Upper lobe of right lung (tissue), 1 donor: Measurements from ENCODE around the gene SMAD1. TPM values are rescaled to one million over a fixed set of nuclear protein-coding genes. Genes with fewer than 3 reads are reported as not detected.

Experiments used
- ATAC-seq: fragments of 200-7000 bp; cut with Tn5 transposase; one replicate; pipeline ENCODE4 v1.9.1; 2020; ENCODE audit warnings: mild to moderate bottlenecking, moderate library complexity
- DNase-seq: peaks from one replicate; pipeline ENCODE4 v3.0.0-alpha.2; 2020
- H3K27ac ChIP-seq: fragments of 200-600 bp; one replicate; pipeline ENCODE4 v1.8.0; 2022
- H3K27me3 ChIP-seq: fragments of 200-600 bp; one replicate; pipeline ENCODE4 v1.8.0; 2022; ENCODE audit warnings: mild to moderate bottlenecking
- H3K36me3 ChIP-seq: fragments of 200-600 bp; one replicate; pipeline ENCODE4 v1.8.0; 2022
- H3K4me1 ChIP-seq: fragments of 200-600 bp; one replicate; pipeline ENCODE4 v1.8.0; 2022
- H3K4me3 ChIP-seq: fragments of 200-600 bp; one replicate; pipeline ENCODE4 v1.8.0; 2022; ENCODE audit warnings: mild to moderate bottlenecking
- H3K9me3 ChIP-seq: fragments of 200-600 bp; one replicate; pipeline ENCODE4 v1.8.0; 2022
- intact Hi-C: fragments of 100-400 bp; cut with DNase I; formaldehyde crosslinking; loops from one replicate; pipeline ENCODE4 v1.11.0; 2022
- total RNA-seq: library from RNA; stranded (reverse); fragmentation: NEBNext Ultra II Directional; extraction: Animal tissue kit (Norgen Biotek cat#: 25700); gene quantifications from one replicate; pipeline ENCODE4 v1.2.1, GENCODE V29; 2021
- TF ChIP-seq, protein P1 (sequence below): fragments of 200-600 bp; IDR thresholded peaks from one replicate; pipeline ENCODE4 v1.8.0; 2022; ENCODE audit warnings: antibody characterized with exemption
- donor health status: DM: no; HTN: yes; CAD: no; lungs with severe emphysema.

The SMAD1 gene
- total RNA-seq, 1 donor from 2014 or later: 23.9 TPM

DNA sequence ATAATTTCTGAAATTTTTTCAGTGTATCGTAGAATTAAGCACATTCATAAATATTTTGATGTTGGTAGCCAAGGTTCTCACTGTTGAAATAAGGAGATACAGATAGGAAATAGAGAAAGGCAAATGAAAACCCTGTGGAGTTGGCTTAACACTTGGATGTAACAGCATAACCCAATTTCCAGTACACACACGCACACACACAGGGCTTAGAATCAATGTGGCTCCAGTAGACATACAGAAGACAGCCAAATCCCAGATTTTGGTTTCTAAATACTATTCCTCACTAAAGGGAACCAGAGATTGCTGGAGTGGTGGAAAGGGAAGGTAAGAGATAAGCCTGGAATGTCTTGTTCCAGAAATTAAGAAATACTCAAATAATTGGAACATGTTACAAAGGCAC is 54.4 kb downstream of the SMAD1 start:
- Histone ChIP-seq H3K36me3 (no peaks in the 10 kb centered on the region), H3K4me1 (peaks cover 6% of the 10 kb centered on the region), H3K27me3 (no peaks in the 10 kb centered on the region), H3K4me3 (no peak overlapping the region), H3K27ac (no peak overlapping the region), H3K9me3 (no peaks in the 10 kb centered on the region)
- ATAC-seq (no peak), DNase-seq (no peak)
- TF ChIP-seq, protein P1, sequence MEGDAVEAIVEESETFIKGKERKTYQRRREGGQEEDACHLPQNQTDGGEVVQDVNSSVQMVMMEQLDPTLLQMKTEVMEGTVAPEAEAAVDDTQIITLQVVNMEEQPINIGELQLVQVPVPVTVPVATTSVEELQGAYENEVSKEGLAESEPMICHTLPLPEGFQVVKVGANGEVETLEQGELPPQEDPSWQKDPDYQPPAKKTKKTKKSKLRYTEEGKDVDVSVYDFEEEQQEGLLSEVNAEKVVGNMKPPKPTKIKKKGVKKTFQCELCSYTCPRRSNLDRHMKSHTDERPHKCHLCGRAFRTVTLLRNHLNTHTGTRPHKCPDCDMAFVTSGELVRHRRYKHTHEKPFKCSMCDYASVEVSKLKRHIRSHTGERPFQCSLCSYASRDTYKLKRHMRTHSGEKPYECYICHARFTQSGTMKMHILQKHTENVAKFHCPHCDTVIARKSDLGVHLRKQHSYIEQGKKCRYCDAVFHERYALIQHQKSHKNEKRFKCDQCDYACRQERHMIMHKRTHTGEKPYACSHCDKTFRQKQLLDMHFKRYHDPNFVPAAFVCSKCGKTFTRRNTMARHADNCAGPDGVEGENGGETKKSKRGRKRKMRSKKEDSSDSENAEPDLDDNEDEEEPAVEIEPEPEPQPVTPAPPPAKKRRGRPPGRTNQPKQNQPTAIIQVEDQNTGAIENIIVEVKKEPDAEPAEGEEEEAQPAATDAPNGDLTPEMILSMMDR: no peak
- intact Hi-C loops: no loop called here

GRCh38 chr4:145538596-145538995 is 56.9 kb downstream of the SMAD1 start:
- no peak for ATAC-seq
- H3K27ac ChIP-seq: no peak overlapping the region
- peaks cover 6% of the 10 kb centered on the region for H3K4me1 ChIP-seq
- intact Hi-C loops: no loop called here
- TF ChIP-seq, protein P1: no peak
- no peak overlapping the region for H3K4me3 ChIP-seq
- H3K36me3 ChIP-seq: no peaks in the 10 kb centered on the region
- no peak for DNase-seq
- no peaks in the 10 kb centered on the region for H3K27me3 ChIP-seq
- no peaks in the 10 kb centered on the region for H3K9me3 ChIP-seq

GRCh38 chr4:145539671-145540070 is 58.0 kb downstream of the SMAD1 start:
- ATAC-seq: peak; percentile 40
- intact Hi-C loops: no loop called here

GRCh38 chr4:145540235-145540634 is 58.6 kb downstream of the SMAD1 start:
- Histone ChIP-seq H3K27ac (no peak overlapping the region), H3K27me3 (no peaks in the 10 kb centered on the region), H3K4me1 (peaks cover 6% of the 10 kb centered on the region), H3K36me3 (no peaks in the 10 kb centered on the region), H3K9me3 (no peaks in the 10 kb centered on the region), H3K4me3 (no peak overlapping the region)
- DNase-seq (no peak), ATAC-seq (no peak)
- TF ChIP-seq, protein P1: no peak
- intact Hi-C loops: no loop called here

More at GRCh38 chr4:145539671-145540070, 58.0 kb downstream of the SMAD1 start:
- TF ChIP-seq, protein P1: no peak
- no peaks in the 10 kb centered on the region for H3K27me3 ChIP-seq
- no peak overlapping the region for H3K4me3 ChIP-seq
- H3K36me3 ChIP-seq: no peaks in the 10 kb centered on the region
- H3K9me3 ChIP-seq: no peaks in the 10 kb centered on the region
- H3K4me1 ChIP-seq: peaks cover 6% of the 10 kb centered on the region
- no peak for DNase-seq
- no peak overlapping the region for H3K27ac ChIP-seq

DNA sequence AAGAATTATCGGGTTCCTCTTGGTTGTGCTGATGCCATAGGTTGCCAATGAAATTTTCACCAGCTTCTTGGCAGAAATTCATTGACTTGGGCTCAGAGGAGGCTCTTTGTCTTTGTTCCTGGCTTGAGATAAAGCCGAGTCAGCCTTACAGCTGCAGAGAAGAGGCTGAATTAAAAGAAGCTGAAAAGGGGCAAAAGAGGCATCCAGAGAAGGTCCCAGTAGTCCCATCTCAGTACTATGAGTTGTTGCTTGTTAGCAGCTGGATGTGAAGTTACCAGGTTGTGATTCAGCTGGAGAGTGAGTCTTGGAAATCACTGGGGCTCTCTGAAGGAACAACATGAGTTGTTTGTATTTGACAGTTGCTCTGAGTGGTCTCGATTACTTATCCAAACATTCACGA is 59.7 kb downstream of the SMAD1 start:
- no peak overlapping the region for H3K27ac ChIP-seq
- no peak overlapping the region for H3K4me3 ChIP-seq
- no peak for DNase-seq
- intact Hi-C loops: no loop called here
- TF ChIP-seq, protein P1: no peak
- peaks cover 18% of the 10 kb centered on the region for H3K4me1 ChIP-seq
- no peaks in the 10 kb centered on the region for H3K9me3 ChIP-seq
- H3K27me3 ChIP-seq: no peaks in the 10 kb centered on the region
- no peaks in the 10 kb centered on the region for H3K36me3 ChIP-seq
- no peak for ATAC-seq

DNA sequence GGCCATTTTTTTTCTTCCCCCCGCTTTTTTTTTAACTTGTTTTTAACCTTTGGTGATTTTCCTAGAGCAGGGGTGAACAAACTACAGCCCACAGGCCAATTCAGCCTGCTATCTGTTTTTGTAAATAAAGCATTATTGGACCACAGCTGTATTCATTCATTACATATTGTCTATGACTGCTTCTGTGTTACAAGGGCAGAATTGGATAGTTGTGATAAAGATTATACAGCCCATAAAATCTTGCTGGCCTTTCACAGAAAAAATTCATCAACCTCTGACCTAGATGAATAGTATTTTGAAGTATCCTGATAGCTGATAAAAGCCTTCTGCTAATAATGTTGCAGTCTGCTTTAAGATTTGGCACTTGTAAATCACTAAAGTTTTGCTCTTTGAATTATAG is 63.4 kb downstream of the SMAD1 start:
- intact Hi-C loops: no loop called here

More for the DNA sequence above, 63.4 kb downstream of the SMAD1 start:
- H3K27ac ChIP-seq: peak overlapping the region; percentile 17
- DNase-seq (no peak), ATAC-seq (no peak)
- H3K36me3 ChIP-seq: peaks cover 12% of the 10 kb centered on the region
- TF ChIP-seq, protein P1: no peak
- H3K4me1 ChIP-seq: peaks cover 16% of the 10 kb centered on the region
- H3K4me3 ChIP-seq: no peak overlapping the region
- no peaks in the 10 kb centered on the region for H3K9me3 ChIP-seq
- H3K27me3 ChIP-seq: no peaks in the 10 kb centered on the region
